RWPE1 (cell line): ENCODE measurements around the gene PNPO.
A peak's percentile ranks its signal among the peaks of the same experiment; 100 is the strongest.
"Not testable (repeated sequence)": the region's sequence is repeated elsewhere in the genome, so short reads cannot be mapped to it uniquely, and the experiment has no call there.

Experiments
- CTCF ChIA-PET: fragments of 350-600 bp; sonication (Branson Sonifier 250); formaldehyde crosslinking; extraction: SDS; loops from one replicate; lab custom pipeline; 2021; lab: Yijun Ruan, JAX
- POLR2A ChIA-PET: fragments of 400-600 bp; formaldehyde crosslinking; extraction: SDS; loops from one replicate; lab custom pipeline; 2020; ENCODE audit warnings: antibody characterized with exemption; ENCODE audit not compliant: low non-redundant PET; lab: Yijun Ruan, JAX
- DNase-seq: peaks from one replicate; pipeline ENCODE4 v3.0.0; 2012; ENCODE audit warnings: low spot score
- H3K27ac ChIP-seq: fragments of 450-650 bp; 2 replicates; pipeline ENCODE4 v1.5.1; 2017
- CTCF ChIP-seq: fragments of 450-650 bp; conservative IDR thresholded peaks from 2 replicates; pipeline ENCODE4 v1.5.1; 2017; ENCODE audit warnings: low read depth, mild to moderate bottlenecking

PNPO gene

GRCh38 chr17:47925678-47925988 is 15.7 kb upstream of the PNPO start:
- no peak overlapping the region for H3K27ac ChIP-seq
- ChIA-PET CTCF (no interaction called here), POLR2A (interaction anchor here (1.2 kb wide), 1 partner anchor 45 kb away, joined by 4 read pairs; the partner anchor contains the start of gene CDK5RAP3)
- no peak for DNase-seq
- TF ChIP-seq CTCF, result no peak

- CTCF ChIA-PET, result interaction anchor here (0.5 kb wide), 1 partner anchor 22 kb away, joined by 3 read pairs; no protein-coding TSS in a partner anchor
- POLR2A ChIA-PET, result no interaction called here
- peak overlapping the region; percentile 6; the same call in 1 of the 2 replicates for H3K27ac ChIP-seq
- TF ChIP-seq CTCF, result no peak
- DNase-seq, result no peak
Measured at GRCh38 chr17:47927821-47928400, 13.5 kb upstream of the PNPO start.

- no peak for TF ChIP-seq CTCF
- DNase-seq, result no peak
- ChIA-PET POLR2A (no interaction called here), CTCF (no interaction called here)
- no peak overlapping the region for H3K27ac ChIP-seq
Measured at GRCh38 chr17:47928415-47928814, 13.0 kb upstream of the PNPO start.

GRCh38 chr17:47929218-47930000 is 12.0 kb upstream of the PNPO start:
- POLR2A ChIA-PET, result no interaction called here

GRCh38 chr17:47931848-47932247 is 9.5 kb upstream of the PNPO start:
- CTCF ChIA-PET, result no interaction called here
- no peak for DNase-seq
- POLR2A ChIA-PET, result no interaction called here
- H3K27ac ChIP-seq, result no peak overlapping the region; the same call in 1 of the 2 replicates
- TF ChIP-seq CTCF, result no peak

More at GRCh38 chr17:47929218-47930000, 12.0 kb upstream of the PNPO start:
- no peak for DNase-seq
- H3K27ac ChIP-seq, result peak overlapping the region; percentile 37
- CTCF ChIA-PET, result interaction anchor here (0.6 kb wide), 1 partner anchor 1102 kb away, joined by 3 read pairs; no protein-coding TSS in a partner anchor
- no peak for TF ChIP-seq CTCF

GRCh38 chr17:47934856-47935255 is 6.5 kb upstream of the PNPO start:
- ChIA-PET CTCF (interaction anchor here (1.2 kb wide), 1 partner anchor 10 kb away, joined by 8 read pairs; no protein-coding TSS in a partner anchor), POLR2A (no interaction called here)
- no peak for DNase-seq

GRCh38 chr17:47935468-47935867 is 5.9 kb upstream of the PNPO start:
- DNase-seq, POLR2A ChIA-PET: not testable (repeated sequence)
- H3K27ac ChIP-seq, result peak overlapping the region; percentile 86
- CTCF ChIA-PET, result interaction anchor here (0.6 to 1.2 kb wide), 4 partner anchors 11 to 1097 kb away, joined by 4 to 8 read pairs (median 4); no protein-coding TSS in a partner anchor

More at GRCh38 chr17:47934856-47935255, 6.5 kb upstream of the PNPO start:
- TF ChIP-seq CTCF, result no peak
- peak overlapping the region; percentile 86 for H3K27ac ChIP-seq
